B cell (primary cell): ENCODE results near the gene DSG4. TPM values are rescaled to one million over a fixed set of nuclear protein-coding genes. Genes with fewer than 3 reads are reported as not detected.

ENCODE experiments used
- ATAC-seq: fragments of 200-7000 bp; cut with Tn5 transposase; one replicate; pipeline ENCODE4 v1.10.0; 2021; ENCODE audit warnings: low read depth, mild to moderate bottlenecking, moderate number of reproducible peaks, moderate library complexity
- CTCF ChIA-PET: fragments of 350-600 bp; sonication (Branson Sonifier 250); formaldehyde crosslinking; loops from one replicate; lab custom pipeline; 2021; ENCODE audit warnings: antibody characterized with exemption, inconsistent platforms; lab: Charles Lee
- POLR2A ChIA-PET: fragments of 350-600 bp; sonication (Branson Sonifier 250); formaldehyde crosslinking; loops from one replicate; lab custom pipeline; 2021; ENCODE audit warnings: antibody characterized with exemption; lab: Charles Lee
- DNase-seq: peaks from one replicate; pipeline ENCODE4 v3.0.0; 2013
- H2AFZ ChIP-seq: 2 replicates; pipeline ENCODE4 v1.6.1; 2012; ENCODE audit warnings: mild to moderate bottlenecking, low read depth, low read length; ENCODE audit not compliant: insufficient read depth, poor library complexity, severe bottlenecking
- H3K27ac ChIP-seq, 2 donors: 1 replicate in 1 of 2; 2 replicates in 1 of 2; pipeline ENCODE4 v1.5.1; 2012 to 2013; ENCODE audit warnings: low read length in 2 of 2, mild to moderate bottlenecking in 2 of 2, moderate library complexity in 1 of 2
- H3K27me3 ChIP-seq, 4 experiments: fragments of 200-600 bp in 1 of 4; sonication (generic) in 1 of 4; replicated peaks in 1 of 4; 1 replicate in 2 of 4; 2 replicates in 2 of 4; pipeline versions ENCODE4 v1.6.1 to v1.7.0; 2013 to 2016; ENCODE audit warnings: low read length in 3 of 4, mild to moderate bottlenecking in 2 of 4, mixed read lengths in 1 of 4, moderate library complexity in 1 of 4; ENCODE audit not compliant: insufficient read depth in 4 of 4, control insufficient read depth in 3 of 4; ENCODE audit errors: control extremely low read depth in 1 of 4
- H3K36me3 ChIP-seq, 2 experiments: replicated peaks in 1 of 2; 1 replicate in 1 of 2; 2 replicates in 1 of 2; pipeline versions ENCODE4 v1.6.1 to v1.7.1; 2013; ENCODE audit warnings: low read length in 1 of 2; ENCODE audit not compliant: insufficient read depth in 2 of 2, control insufficient read depth in 1 of 2; ENCODE audit errors: control extremely low read depth in 1 of 2, extremely low read depth in 1 of 2
- H3K4me1 ChIP-seq, 2 donors: fragments of 200-600 bp in 1 of 2; sonication (generic) in 1 of 2; 1 replicate in 1 of 2; 2 replicates in 1 of 2; pipeline versions ENCODE4 v1.5.1 to v1.6.1; 2013 to 2017; ENCODE audit warnings: low read length in 2 of 2; ENCODE audit not compliant: control insufficient read depth in 2 of 2, insufficient read depth in 2 of 2
- H3K4me2 ChIP-seq: replicated peaks from 2 replicates; pipeline ENCODE3; 2012; ENCODE audit warnings: mild to moderate bottlenecking, low read depth, low read length; ENCODE audit not compliant: poor library complexity, severe bottlenecking
- H3K4me3 ChIP-seq, 5 experiments: fragments of 200-600 bp in 1 of 5; sonication (generic) in 1 of 5; 1 replicate in 3 of 5; 2 replicates in 2 of 5; pipeline versions ENCODE4 v1.5.1 to v1.7.0; 2011 to 2016; ENCODE audit warnings: low read length in 4 of 5, mild to moderate bottlenecking in 4 of 5, low read depth in 2 of 5, control low read depth in 1 of 5, moderate library complexity in 1 of 5; ENCODE audit not compliant: insufficient read depth in 1 of 5; ENCODE audit errors: control extremely low read depth in 1 of 5, extremely low read depth in 1 of 5
- H3K79me2 ChIP-seq: fragments of 200-600 bp; sonication (generic); one replicate; pipeline ENCODE4 v1.6.0; 2016; ENCODE audit warnings: low read length; ENCODE audit not compliant: control insufficient read depth, insufficient read depth
- H3K9ac ChIP-seq: fragments of 200-600 bp; sonication (generic); 2 replicates; pipeline ENCODE4 v1.6.1; 2017; ENCODE audit warnings: mild to moderate bottlenecking, low read length, moderate library complexity
- H3K9me3 ChIP-seq, 3 donors: one replicate each; pipeline versions ENCODE4 v1.6.1 to v1.7.1; 2013; ENCODE audit warnings: low read length in 2 of 3; ENCODE audit not compliant: control insufficient read depth in 2 of 3, insufficient read depth in 1 of 3; ENCODE audit errors: control extremely low read depth in 1 of 3
- H4K20me1 ChIP-seq: 2 replicates; pipeline ENCODE4 v1.6.0; 2012; ENCODE audit warnings: mild to moderate bottlenecking, low read length; ENCODE audit not compliant: insufficient read depth, control insufficient read depth, poor library complexity, severe bottlenecking
- H3K27ac Mint-ChIP-seq: one replicate; pipeline ENCODE4 v1.8.0; 2021; ENCODE audit warnings: mixed read lengths
- H3K27me3 Mint-ChIP-seq: one replicate; pipeline ENCODE4 v1.8.0; 2021; ENCODE audit warnings: mixed read lengths
- H3K4me1 Mint-ChIP-seq: one replicate; pipeline ENCODE4 v1.8.0; 2021; ENCODE audit warnings: mixed read lengths
- H3K4me3 Mint-ChIP-seq: one replicate; pipeline ENCODE4 v1.8.0; 2021; ENCODE audit warnings: mixed read lengths
- H3K9me3 Mint-ChIP-seq: one replicate; pipeline ENCODE4 v1.8.0; 2022; ENCODE audit warnings: mixed read lengths; ENCODE audit not compliant: insufficient read depth
- CTCF ChIP-seq: fragments of 200-600 bp; IDR thresholded peaks from one replicate; pipeline ENCODE4 v1.8.0; 2022; ENCODE audit warnings: antibody characterized with exemption, mild to moderate bottlenecking
- EZH2 ChIP-seq: IDR thresholded peaks from 2 replicates; pipeline ENCODE4 v1.6.1; 2012; ENCODE audit warnings: borderline replicate concordance, low read depth, mild to moderate bottlenecking, moderate library complexity, low read length; ENCODE audit not compliant: insufficient read depth, poor library complexity, severe bottlenecking
- WGBS: methylation state at CpG from one replicate; pipeline ENCODE4 v1.1.5; 2013; ENCODE audit warnings: missing lambda C conversion rate; ENCODE audit not compliant: insufficient coverage; 5-methylcytosine and 5-hydroxymethylcytosine counted together
- intact Hi-C: fragments of 100-400 bp; cut with micrococcal nuclease; formaldehyde crosslinking; loops from one replicate; pipeline ENCODE4 v1.10.0; 2022
- polyA plus RNA-seq: library from polyadenylated mRNA; depleted of rRNA; stranded (reverse); fragments of >200 nt; gene quantifications from 2 replicates; pipeline ENCODE4 v1.2.3, GENCODE V29; 2012
- small RNA-seq: library from RNA; depleted of rRNA; stranded (forward); fragments of <200 nt; gene quantifications from one replicate; pipeline ENCODE3, GENCODE V24; 2012; ENCODE audit warnings: low replicate concordance, low read depth; ENCODE audit not compliant: insufficient read length
- total RNA-seq, 2 donors: library from RNA; stranded (reverse); fragments of 120-200 nt in 1 of 2; gene quantifications; 1 replicate in 1 of 2; 2 replicates in 1 of 2; pipeline versions ENCODE4 v1.2.3 to v1.2.4, GENCODE V29; 2013 to 2022

DSG4 gene
- total and polyA plus RNA-seq, 2 donors (not counting 1 experiment from before 2014, with no cell fraction given) = not detected

- intact Hi-C loops = no loop called here
- Histone ChIP-seq H4K20me1 (no peaks in the 10 kb centered on the region), H3K4me1 (no peaks in the 10 kb centered on the region), H3K4me3 (no peak overlapping the region), H3K4me2 (no peak overlapping the region), H3K36me3 (no peaks in the 10 kb centered on the region), H3K27me3 (no peaks in the 10 kb centered on the region), H3K27ac (no peak overlapping the region), H3K9ac (no peak overlapping the region), H2AFZ (no peak overlapping the region), H3K9me3 (no peaks in the 10 kb centered on the region), H3K79me2 (no peaks in the 10 kb centered on the region)
- no peak for TF ChIP-seq EZH2
- no peak for TF ChIP-seq CTCF
- Mint-ChIP-seq H3K4me3 (no peak overlapping the region), H3K27me3 (no peaks in the 10 kb centered on the region), H3K4me1 (no peaks in the 10 kb centered on the region), H3K27ac (no peak overlapping the region), H3K9me3 (no peaks in the 10 kb centered on the region)
- WGBS = 100% methylated on average over 1 of the region's 1 CpG
- DNase-seq = no peak
- POLR2A ChIA-PET = no interaction called here
- CTCF ChIA-PET = no interaction called here
- no peak for ATAC-seq
Measured at GRCh38 chr18:31451625-31452024, 75.0 kb downstream of the DSG4 start.

GRCh38 chr18:31454066-31454708, 77.6 kb downstream of the DSG4 start:
- Histone ChIP-seq H3K4me1 (no peaks in the 10 kb centered on the region), H3K79me2 (no peaks in the 10 kb centered on the region), H3K36me3 (no peaks in the 10 kb centered on the region), H3K27me3 (no peaks in the 10 kb centered on the region), H3K9ac (no peak overlapping the region), H3K4me2 (no peak overlapping the region), H3K9me3 (no peaks in the 10 kb centered on the region), H4K20me1 (no peaks in the 10 kb centered on the region), H2AFZ (no peak overlapping the region), H3K27ac (no peak overlapping the region), H3K4me3 (no peak overlapping the region)
- no peaks in the 10 kb centered on the region for H3K4me1 Mint-ChIP-seq
- no peak for DNase-seq
- H3K27ac Mint-ChIP-seq = no peak overlapping the region
- CTCF ChIA-PET = no interaction called here
- no peaks in the 10 kb centered on the region for H3K9me3 Mint-ChIP-seq
- no peak overlapping the region for H3K4me3 Mint-ChIP-seq
- POLR2A ChIA-PET = no interaction called here
- no peak for ATAC-seq
- no peaks in the 10 kb centered on the region for H3K27me3 Mint-ChIP-seq
- WGBS = 50% methylated on average over 1 of the region's 3 CpGs
- intact Hi-C loops = no loop called here
- TF ChIP-seq EZH2 = no peak
- no peak for TF ChIP-seq CTCF

Small RNA genes within 50 kb of the gene (small RNA-seq; reads per million reads assigned to genes)
- gene RF00019 (not detected), gene RNU6-167P (not detected)

Other genes starting within 250 kb of the DSG4 start
- gene DSC1, start 213.9 kb upstream of the DSG4 start, total RNA-seq = not detected in 2 replicates
- not detected in 2 replicates for gene DSC1, start 213.9 kb upstream of the DSG4 start, polyA plus RNA-seq
- gene DSG1, start 58.6 kb upstream of the DSG4 start, total RNA-seq = not detected in 2 replicates
- gene DSG1, start 58.6 kb upstream of the DSG4 start, polyA plus RNA-seq = not detected in 2 replicates
- not detected in 2 replicates for gene DSG3, start 71.0 kb downstream of the DSG4 start, total RNA-seq
- not detected in 2 replicates for gene DSG3, start 71.0 kb downstream of the DSG4 start, polyA plus RNA-seq
- not detected in 2 replicates for gene DSG2, start 121.4 kb downstream of the DSG4 start, total RNA-seq
- not detected in 2 replicates for gene DSG2, start 121.4 kb downstream of the DSG4 start, polyA plus RNA-seq
- gene TTR, start 215.1 kb downstream of the DSG4 start, total RNA-seq = not detected in 2 replicates
- not detected in 2 replicates for gene TTR, start 215.1 kb downstream of the DSG4 start, polyA plus RNA-seq